Measurements from ENCODE around the gene MUC7. TPM values are rescaled to one million over a fixed set of nuclear protein-coding genes. Genes with fewer than 3 reads are reported as not detected.

Gene MUC7
- total and polyA plus RNA-seq, 3 donors from 2014 or later, result 0.80 TPM; not detected in 2

DNA sequence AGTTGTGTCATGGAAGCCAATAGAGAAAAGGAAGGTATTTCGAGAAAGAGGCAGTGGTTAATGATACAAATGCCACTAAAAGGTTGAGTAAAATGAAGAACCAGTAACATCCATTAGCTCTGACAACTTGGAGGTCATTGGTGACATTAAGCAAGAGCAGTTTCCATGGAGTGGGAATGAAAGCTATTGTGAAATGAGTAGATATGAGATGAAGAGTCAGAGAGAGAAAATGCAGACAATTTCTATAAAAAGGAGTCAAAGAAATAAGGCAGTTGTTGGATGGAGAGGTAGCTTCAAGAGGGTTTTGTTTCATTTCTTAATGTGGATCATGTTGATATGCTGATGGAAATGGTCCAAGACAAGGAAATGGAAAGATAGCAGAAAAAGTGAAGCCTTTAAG lies 36.8 kb downstream of the MUC7 start:
- intact Hi-C loops (cut with DNase I; ENCODE audit: low total_unique reads), result no loop called here
- no peaks in the 10 kb centered on the region for H3K27me3 ChIP-seq
- H3K27ac ChIP-seq, result no peak overlapping the region
- WGBS, 2 donors, result 85 to 89% methylated on average over 1 of the region's 1 CpG
- no peak for DNase-seq
- TF ChIP-seq, protein P1, sequence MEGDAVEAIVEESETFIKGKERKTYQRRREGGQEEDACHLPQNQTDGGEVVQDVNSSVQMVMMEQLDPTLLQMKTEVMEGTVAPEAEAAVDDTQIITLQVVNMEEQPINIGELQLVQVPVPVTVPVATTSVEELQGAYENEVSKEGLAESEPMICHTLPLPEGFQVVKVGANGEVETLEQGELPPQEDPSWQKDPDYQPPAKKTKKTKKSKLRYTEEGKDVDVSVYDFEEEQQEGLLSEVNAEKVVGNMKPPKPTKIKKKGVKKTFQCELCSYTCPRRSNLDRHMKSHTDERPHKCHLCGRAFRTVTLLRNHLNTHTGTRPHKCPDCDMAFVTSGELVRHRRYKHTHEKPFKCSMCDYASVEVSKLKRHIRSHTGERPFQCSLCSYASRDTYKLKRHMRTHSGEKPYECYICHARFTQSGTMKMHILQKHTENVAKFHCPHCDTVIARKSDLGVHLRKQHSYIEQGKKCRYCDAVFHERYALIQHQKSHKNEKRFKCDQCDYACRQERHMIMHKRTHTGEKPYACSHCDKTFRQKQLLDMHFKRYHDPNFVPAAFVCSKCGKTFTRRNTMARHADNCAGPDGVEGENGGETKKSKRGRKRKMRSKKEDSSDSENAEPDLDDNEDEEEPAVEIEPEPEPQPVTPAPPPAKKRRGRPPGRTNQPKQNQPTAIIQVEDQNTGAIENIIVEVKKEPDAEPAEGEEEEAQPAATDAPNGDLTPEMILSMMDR (IDR thresholded peaks at IDR 0.05), result no peak
- TF ChIP-seq POLR2A (IDR thresholded peaks at IDR 0.05), result no peak
- no peak overlapping the region for H3K4me3 ChIP-seq
- H3K36me3 ChIP-seq (ENCODE audit: low read depth, missing control alignments), result no peaks in the 10 kb centered on the region
- no peaks in the 10 kb centered on the region for H3K9me3 ChIP-seq
- H3K4me1 ChIP-seq, result no peaks in the 10 kb centered on the region

DNA sequence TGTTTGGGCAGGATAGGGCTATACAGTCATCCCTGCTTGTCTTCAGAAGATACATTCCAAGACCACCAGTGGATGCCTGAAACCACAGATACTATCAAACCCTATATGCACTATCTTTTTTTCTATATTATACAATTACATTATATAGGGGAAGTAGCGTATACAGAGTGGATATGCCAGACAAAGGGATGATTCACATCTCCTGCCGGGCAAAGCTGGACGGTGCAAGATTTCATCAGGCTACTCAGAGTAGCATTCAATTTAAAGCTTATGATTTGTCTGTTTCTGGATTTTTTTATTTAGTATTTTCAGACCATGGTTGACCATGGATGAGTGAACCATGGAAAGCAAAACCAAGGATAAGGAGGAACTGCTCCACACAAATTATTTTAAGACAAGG lies 39.4 kb downstream of the MUC7 start:
- no peak overlapping the region for H3K4me3 ChIP-seq
- no peak for DNase-seq
- WGBS, 2 donors, result 87 to 90% methylated on average over 3 of the region's 3 CpGs
- TF ChIP-seq, protein P1 (IDR thresholded peaks at IDR 0.05), result no peak
- no peak for TF ChIP-seq POLR2A (IDR thresholded peaks at IDR 0.05)
- H3K4me1 ChIP-seq, result no peaks in the 10 kb centered on the region
- no peaks in the 10 kb centered on the region for H3K27me3 ChIP-seq
- H3K9me3 ChIP-seq, result no peaks in the 10 kb centered on the region
- no peak overlapping the region for H3K27ac ChIP-seq
- intact Hi-C loops (cut with DNase I; ENCODE audit: low total_unique reads), result no loop called here
- H3K36me3 ChIP-seq (ENCODE audit: low read depth, missing control alignments), result no peaks in the 10 kb centered on the region

DNA sequence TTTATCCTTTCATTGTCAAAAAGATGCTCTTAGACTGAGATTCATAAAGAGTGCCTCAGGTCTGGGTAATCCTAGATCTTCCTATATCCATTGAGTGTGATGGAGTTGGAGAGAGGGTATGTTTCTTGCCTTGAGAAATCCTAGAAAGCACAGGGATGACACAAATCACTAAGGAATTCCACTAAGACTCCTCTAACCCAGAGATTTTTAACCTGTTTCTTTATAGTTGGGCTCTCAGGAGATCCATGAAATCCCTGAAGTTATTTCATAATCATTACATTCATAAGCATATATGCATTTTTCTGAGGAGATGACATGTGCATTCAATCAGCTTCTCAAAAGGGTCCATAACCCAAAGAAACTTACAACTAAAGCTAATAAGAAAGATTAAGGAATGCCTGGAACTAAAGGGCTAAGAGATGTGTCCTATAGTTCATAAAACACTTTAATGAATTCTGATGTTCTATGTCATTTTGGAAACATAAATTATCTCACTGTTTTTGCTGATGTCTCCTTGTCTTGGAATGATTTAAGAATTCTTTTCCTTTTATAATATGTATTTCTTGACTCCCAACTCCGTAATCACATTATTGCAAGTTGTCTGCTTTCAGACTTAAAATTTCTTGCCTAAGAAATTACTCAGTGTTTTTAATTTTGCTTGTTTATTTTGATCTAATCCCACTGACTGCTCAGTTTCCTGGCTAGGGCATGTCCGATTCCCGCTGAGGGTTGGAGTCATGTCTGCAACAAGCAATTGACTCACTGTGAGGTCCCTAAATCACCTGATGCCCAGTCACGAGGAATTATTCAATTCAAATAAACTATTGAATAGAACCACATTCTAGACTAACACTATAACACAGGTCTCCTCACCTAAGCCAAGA lies 43.6 kb downstream of the MUC7 start:
- Histone ChIP-seq H3K27me3 (no peaks in the 10 kb centered on the region), H3K4me3 (no peak overlapping the region), H3K9me3 (no peaks in the 10 kb centered on the region), H3K4me1 (no peaks in the 10 kb centered on the region), H3K27ac (no peak overlapping the region), H3K36me3 (ENCODE audit: low read depth, missing control alignments) (no peaks in the 10 kb centered on the region)
- DNase-seq, result no peak
- intact Hi-C loops (cut with DNase I; ENCODE audit: low total_unique reads), result no loop called here
- 61 to 83% methylated on average over 4 of the region's 4 CpGs for WGBS, 2 donors
- no peak for TF ChIP-seq POLR2A (IDR thresholded peaks at IDR 0.05)
- TF ChIP-seq, protein P1 (IDR thresholded peaks at IDR 0.05), result no peak

DNA sequence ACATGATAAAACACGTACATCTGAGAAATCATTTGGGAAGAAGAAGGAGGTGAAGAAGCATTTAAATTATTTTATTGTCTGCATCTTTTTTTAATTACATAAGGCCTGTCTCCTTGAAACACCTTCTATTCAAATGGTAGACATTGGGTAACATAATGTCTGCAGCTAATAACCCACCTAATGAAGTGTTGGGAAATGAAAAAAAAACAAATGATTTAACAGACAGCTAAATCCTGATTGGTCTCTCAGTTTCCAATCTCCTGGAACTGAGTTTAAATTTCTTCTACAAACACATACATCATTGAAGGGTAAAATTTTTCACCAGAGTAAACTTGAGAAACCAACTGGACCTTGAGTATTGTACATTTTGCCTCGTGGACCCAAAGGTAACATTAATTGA lies 46.3 kb downstream of the MUC7 start, which contains the start of gene AMTN:
Gene AMTN (plus strand): TSS at position 301 of the 400 bp plus-strand sequence. CDS start 209 bp downstream, outside the sequence.
- no peak for DNase-seq
- Histone ChIP-seq H3K4me1 (no peaks in the 10 kb centered on the region), H3K9me3 (no peaks in the 10 kb centered on the region), H3K4me3 (no peak within 1 kb of the TSS), H3K27me3 (no peaks in the 10 kb centered on the region), H3K36me3 (ENCODE audit: low read depth, missing control alignments) (no peaks in the 10 kb centered on the region), H3K27ac (no peak within 1 kb of the TSS)
- 53 to 65% methylated on average over 2 of the region's 2 CpGs for WGBS, 2 donors
- intact Hi-C loops (cut with DNase I; ENCODE audit: low total_unique reads), result no loop called here
- TF ChIP-seq POLR2A (IDR thresholded peaks at IDR 0.05), result no peak
- TF ChIP-seq, protein P1 (IDR thresholded peaks at IDR 0.05), result no peak
